AG10803 (cell line): Measurements from ENCODE around the gene CDK14.

Experiments
- DNase-seq: peaks from one replicate; pipeline ENCODE4 v3.0.0; 2010; ENCODE audit warnings: low read depth
- H3K4me3 ChIP-seq: 2 replicates; pipeline ENCODE4 v1.5.1; 2011; ENCODE audit warnings: mild to moderate bottlenecking, low read length, control low read depth
- CTCF ChIP-seq: conservative IDR thresholded peaks from 2 replicates; pipeline ENCODE4 v1.5.1; 2011; ENCODE audit warnings: mild to moderate bottlenecking, low read length, control low read depth, inconsistent platforms

The CDK14 gene

GRCh38 chr7:90933984-90934383 is 337.9 kb downstream of the CDK14 start:
- TF ChIP-seq CTCF = no peak
- no peak for DNase-seq
- no peak overlapping the region for H3K4me3 ChIP-seq

- no peak for DNase-seq
- H3K4me3 ChIP-seq = no peak overlapping the region
- no peak for TF ChIP-seq CTCF
These were observed 342.2 kb downstream of the CDK14 start for GRCh38 chr7:90938371-90938770.

GRCh38 chr7:90939666-90940065 is 343.5 kb downstream of the CDK14 start:
- no peak for DNase-seq
- H3K4me3 ChIP-seq = no peak overlapping the region
- no peak for TF ChIP-seq CTCF

GRCh38 chr7:90944021-90944420 is 347.9 kb downstream of the CDK14 start:
- H3K4me3 ChIP-seq = no peak overlapping the region
- no peak for DNase-seq
- no peak for TF ChIP-seq CTCF

GRCh38 chr7:90945104-90945787 is 349.1 kb downstream of the CDK14 start:
- no peak overlapping the region for H3K4me3 ChIP-seq
- TF ChIP-seq CTCF = no peak
- DNase-seq = peak; percentile 73

GRCh38 chr7:90946730-90947501 is 350.8 kb downstream of the CDK14 start:
- TF ChIP-seq CTCF = no peak
- DNase-seq = no peak
- H3K4me3 ChIP-seq = no peak overlapping the region

- H3K4me3 ChIP-seq = no peak overlapping the region
- DNase-seq = no peak
- TF ChIP-seq CTCF = no peak
These were observed 352.0 kb downstream of the CDK14 start for GRCh38 chr7:90948085-90948484.
